Measurements from ENCODE around the gene CIZ1.

CIZ1 gene

DNA sequence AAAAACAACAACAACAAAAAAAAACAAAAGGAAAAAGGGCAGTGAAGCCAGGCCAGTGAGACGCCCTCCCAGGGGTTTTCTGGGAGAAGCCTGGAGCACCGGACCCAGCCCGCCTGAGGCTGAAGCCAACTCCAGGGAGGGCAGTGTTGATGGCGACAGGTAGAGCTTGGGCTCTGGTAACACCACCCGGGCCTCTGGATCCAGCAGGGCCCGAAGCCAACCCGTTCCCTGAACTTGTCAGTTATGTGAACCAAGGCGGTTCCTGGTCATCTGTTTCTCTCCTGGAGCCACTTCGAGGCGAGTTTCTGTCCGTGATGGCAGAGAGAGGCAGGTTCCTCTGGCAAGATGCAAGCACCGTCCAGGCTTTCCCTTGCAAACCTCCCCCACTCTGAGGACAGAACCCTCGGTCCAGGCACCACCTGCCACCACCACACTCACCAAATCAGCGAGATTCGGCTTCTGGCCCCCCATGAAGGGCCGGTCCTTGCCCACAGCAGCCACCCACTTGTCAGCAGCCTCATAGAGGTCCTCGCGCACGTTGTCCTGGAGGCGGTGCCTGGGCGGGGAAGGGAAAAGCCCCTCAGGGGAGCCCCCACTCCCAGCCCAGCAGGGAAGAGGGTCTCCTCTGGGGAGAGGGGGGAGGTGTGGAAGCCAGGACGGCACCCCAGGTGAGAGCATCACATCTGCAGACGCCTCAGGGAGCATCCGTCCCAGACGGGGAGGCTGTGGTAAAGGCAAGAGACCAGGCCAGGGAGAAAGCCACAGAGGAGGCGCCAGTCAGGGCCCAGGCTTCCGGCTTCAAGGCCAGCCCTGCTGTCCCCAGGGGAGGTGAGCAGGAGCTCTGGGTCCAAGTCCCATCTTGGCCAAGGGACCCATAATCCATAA lies 69.2 kb downstream of the CIZ1 start:
- Histone ChIP-seq H3K4me3 (IDR thresholded peaks at IDR 0.05; ENCODE audit: insufficient read depth, low read depth, low read length) (no peak overlapping the region), H4K20me1 (ENCODE audit: insufficient read depth) (no peaks in the 10 kb centered on the region), H3K4me2 (no peak overlapping the region), H3K36me3 (ENCODE audit: insufficient read depth) (no peaks in the 10 kb centered on the region), H3K27me3 (ENCODE audit: insufficient read depth, low read depth) (no peaks in the 10 kb centered on the region), H2AFZ (ENCODE audit: low read depth) (no peak overlapping the region), H3K27ac (no peak overlapping the region), H3K79me2 (ENCODE audit: insufficient read depth, low read depth) (peaks cover 28% of the 10 kb centered on the region), H3K9ac (no peak overlapping the region), H3K4me1 (ENCODE audit: low read depth, poor library complexity, severe bottlenecking) (peaks cover 15% of the 10 kb centered on the region)
- TF ChIP-seq, protein P1, sequence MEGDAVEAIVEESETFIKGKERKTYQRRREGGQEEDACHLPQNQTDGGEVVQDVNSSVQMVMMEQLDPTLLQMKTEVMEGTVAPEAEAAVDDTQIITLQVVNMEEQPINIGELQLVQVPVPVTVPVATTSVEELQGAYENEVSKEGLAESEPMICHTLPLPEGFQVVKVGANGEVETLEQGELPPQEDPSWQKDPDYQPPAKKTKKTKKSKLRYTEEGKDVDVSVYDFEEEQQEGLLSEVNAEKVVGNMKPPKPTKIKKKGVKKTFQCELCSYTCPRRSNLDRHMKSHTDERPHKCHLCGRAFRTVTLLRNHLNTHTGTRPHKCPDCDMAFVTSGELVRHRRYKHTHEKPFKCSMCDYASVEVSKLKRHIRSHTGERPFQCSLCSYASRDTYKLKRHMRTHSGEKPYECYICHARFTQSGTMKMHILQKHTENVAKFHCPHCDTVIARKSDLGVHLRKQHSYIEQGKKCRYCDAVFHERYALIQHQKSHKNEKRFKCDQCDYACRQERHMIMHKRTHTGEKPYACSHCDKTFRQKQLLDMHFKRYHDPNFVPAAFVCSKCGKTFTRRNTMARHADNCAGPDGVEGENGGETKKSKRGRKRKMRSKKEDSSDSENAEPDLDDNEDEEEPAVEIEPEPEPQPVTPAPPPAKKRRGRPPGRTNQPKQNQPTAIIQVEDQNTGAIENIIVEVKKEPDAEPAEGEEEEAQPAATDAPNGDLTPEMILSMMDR (conservative IDR thresholded peaks at IDR 0.05; ENCODE audit: low read depth, low read length): no peak

DNA sequence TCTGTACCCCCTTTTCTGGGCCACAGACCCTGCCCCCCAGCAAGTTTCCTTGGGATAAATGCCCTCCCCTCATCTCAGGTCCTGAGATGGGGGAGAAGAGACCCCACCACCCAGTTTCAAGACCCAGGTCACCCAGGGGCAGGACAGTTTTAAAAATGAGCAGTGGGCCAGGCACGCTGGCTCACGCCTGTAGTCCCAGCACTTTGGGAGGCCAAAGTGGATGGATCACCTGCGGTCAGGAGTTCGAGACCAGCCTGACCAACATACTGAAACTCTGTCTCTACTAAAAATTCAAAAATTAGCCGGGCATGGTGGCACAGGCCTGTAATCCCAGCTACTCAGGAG lies 69.9 kb downstream of the CIZ1 start:
- no peak overlapping the region for H3K27ac ChIP-seq
- H3K36me3 ChIP-seq (ENCODE audit: insufficient read depth): no peaks in the 10 kb centered on the region
- TF ChIP-seq, protein P1 (conservative IDR thresholded peaks at IDR 0.05; ENCODE audit: low read depth, low read length): no peak
- H3K4me1 ChIP-seq (ENCODE audit: low read depth, poor library complexity, severe bottlenecking): peaks cover 20% of the 10 kb centered on the region
- no peak overlapping the region for H2AFZ ChIP-seq (ENCODE audit: low read depth)
- no peak overlapping the region for H3K4me3 ChIP-seq (IDR thresholded peaks at IDR 0.05; ENCODE audit: insufficient read depth, low read depth, low read length)
- H3K27me3 ChIP-seq (ENCODE audit: insufficient read depth, low read depth): no peaks in the 10 kb centered on the region
- H3K79me2 ChIP-seq (ENCODE audit: insufficient read depth, low read depth): peaks cover 21% of the 10 kb centered on the region
- no peaks in the 10 kb centered on the region for H4K20me1 ChIP-seq (ENCODE audit: insufficient read depth)
- H3K4me2 ChIP-seq: no peak overlapping the region
- no peak overlapping the region for H3K9ac ChIP-seq

DNA sequence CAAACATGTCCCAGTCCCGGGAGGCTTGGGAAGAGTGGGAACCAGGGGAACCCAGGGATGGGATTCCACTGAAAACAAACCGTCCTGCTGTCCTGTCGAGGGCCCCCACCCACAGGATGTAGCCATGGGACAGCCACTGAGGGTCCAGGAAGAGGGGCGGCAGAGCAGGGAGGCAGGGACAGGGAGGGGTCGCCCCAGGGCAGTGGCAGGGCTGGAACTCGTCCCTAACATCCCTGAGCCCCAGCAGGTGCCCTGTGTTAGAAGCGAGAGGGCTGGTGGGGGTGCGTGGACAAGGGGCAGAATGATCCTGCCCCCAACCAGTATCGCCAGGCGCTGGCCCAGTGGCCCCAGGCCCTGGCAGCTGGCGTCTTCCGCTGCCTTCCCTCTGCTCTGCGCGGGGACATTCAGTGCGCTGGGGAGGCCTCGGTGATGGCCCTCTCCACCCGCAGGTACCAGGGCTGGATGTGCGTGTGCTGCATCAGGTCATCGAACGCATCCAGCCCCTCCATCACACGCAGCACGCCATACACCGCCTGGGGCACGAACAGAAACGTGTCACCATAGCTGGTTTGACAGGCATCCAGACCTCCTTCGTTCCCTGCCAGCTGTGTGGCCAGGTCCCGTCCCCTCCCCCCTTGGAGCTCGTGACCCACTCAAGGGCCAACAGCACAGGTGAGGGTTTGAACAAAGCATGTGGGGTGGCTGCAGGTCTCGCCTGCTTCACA lies 70.5 kb downstream of the CIZ1 start:
- H3K36me3 ChIP-seq (ENCODE audit: insufficient read depth): no peaks in the 10 kb centered on the region
- H3K27ac ChIP-seq: no peak overlapping the region

DNA sequence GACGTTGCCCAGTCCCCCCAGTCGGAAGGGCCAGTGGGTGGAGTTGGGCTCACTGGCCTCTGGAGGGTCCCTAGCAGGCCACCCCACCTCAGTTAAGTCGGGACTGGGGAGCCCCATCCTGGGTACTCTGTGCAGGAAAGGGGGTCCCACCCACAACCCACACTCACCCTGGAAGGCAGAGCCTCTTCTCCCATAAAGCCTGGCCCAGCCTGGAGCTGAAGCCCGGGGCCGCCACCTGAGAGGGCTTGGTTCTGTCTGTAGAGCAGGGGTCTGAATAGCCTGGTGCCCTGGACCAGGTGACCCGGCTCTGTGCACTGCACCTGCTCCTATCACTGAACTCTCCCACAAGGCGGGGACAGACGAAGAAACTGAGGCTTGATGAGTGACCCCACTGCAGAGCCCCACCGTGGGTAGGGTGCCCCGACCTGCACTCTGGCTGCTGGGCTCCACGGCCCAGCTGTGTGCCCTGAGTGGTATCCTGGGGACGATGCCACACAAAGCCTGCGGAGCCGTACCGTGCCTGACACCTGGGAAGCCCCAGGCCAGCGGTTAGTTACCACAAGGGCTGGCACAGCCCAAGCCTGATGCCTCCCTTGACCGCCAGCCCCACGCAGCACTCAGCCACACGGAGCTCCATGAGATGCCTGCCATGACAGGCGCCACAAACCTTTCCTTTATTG lies 71.2 kb downstream of the CIZ1 start:
- no peak overlapping the region for H2AFZ ChIP-seq (ENCODE audit: low read depth)
- no peaks in the 10 kb centered on the region for H4K20me1 ChIP-seq (ENCODE audit: insufficient read depth)
- TF ChIP-seq, protein P1 (conservative IDR thresholded peaks at IDR 0.05; ENCODE audit: low read depth, low read length): no peak
- H3K79me2 ChIP-seq (ENCODE audit: insufficient read depth, low read depth): peaks cover 8% of the 10 kb centered on the region
- no peak overlapping the region for H3K4me3 ChIP-seq (IDR thresholded peaks at IDR 0.05; ENCODE audit: insufficient read depth, low read depth, low read length)
- no peak overlapping the region for H3K27ac ChIP-seq
- H3K4me1 ChIP-seq (ENCODE audit: low read depth, poor library complexity, severe bottlenecking): peaks cover 23% of the 10 kb centered on the region
- no peak overlapping the region for H3K4me2 ChIP-seq
- no peaks in the 10 kb centered on the region for H3K36me3 ChIP-seq (ENCODE audit: insufficient read depth)
- no peaks in the 10 kb centered on the region for H3K27me3 ChIP-seq (ENCODE audit: insufficient read depth, low read depth)
- H3K9ac ChIP-seq: no peak overlapping the region

More for the DNA sequence above, 70.5 kb downstream of the CIZ1 start:
- no peaks in the 10 kb centered on the region for H3K27me3 ChIP-seq (ENCODE audit: insufficient read depth, low read depth)
- H2AFZ ChIP-seq (ENCODE audit: low read depth): no peak overlapping the region
- peaks cover 15% of the 10 kb centered on the region for H3K79me2 ChIP-seq (ENCODE audit: insufficient read depth, low read depth)
- H4K20me1 ChIP-seq (ENCODE audit: insufficient read depth): no peaks in the 10 kb centered on the region
- no peak overlapping the region for H3K4me2 ChIP-seq
- H3K4me1 ChIP-seq (ENCODE audit: low read depth, poor library complexity, severe bottlenecking): peaks cover 20% of the 10 kb centered on the region
- no peak overlapping the region for H3K9ac ChIP-seq
- TF ChIP-seq, protein P1 (conservative IDR thresholded peaks at IDR 0.05; ENCODE audit: low read depth, low read length): no peak
- H3K4me3 ChIP-seq (IDR thresholded peaks at IDR 0.05; ENCODE audit: insufficient read depth, low read depth, low read length): no peak overlapping the region
